ENCODE data around the gene C16orf74. TPM values are rescaled to one million over a fixed set of nuclear protein-coding genes. Genes with fewer than 3 reads are reported as not detected.

Gene C16orf74
- total RNA-seq, 6 experiments from 2014 or later = 13.4 to 18.6 (median 15.7) TPM

GRCh38 chr16:85798283-85798776 lies 47.4 kb upstream of the C16orf74 start:
- H3K36me3 Mint-ChIP-seq (ENCODE audit: low read depth) = peaks cover 51% of the 10 kb centered on the region
- peak overlapping the region; percentile 94 for H3K4me3 Mint-ChIP-seq
- H3K9me3 Mint-ChIP-seq = no peaks in the 10 kb centered on the region
- no peak for TF ChIP-seq CTCF (IDR thresholded peaks at IDR 0.05)
- H3K4me1 Mint-ChIP-seq (ENCODE audit: low read depth) = peaks cover 54% of the 10 kb centered on the region
- H3K27ac Mint-ChIP-seq = peak overlapping the region; percentile 72
- no peak for DNase-seq
- H3K27me3 Mint-ChIP-seq (ENCODE audit: insufficient read depth) = no peaks in the 10 kb centered on the region; the same call in none of the 2 replicates

DNA sequence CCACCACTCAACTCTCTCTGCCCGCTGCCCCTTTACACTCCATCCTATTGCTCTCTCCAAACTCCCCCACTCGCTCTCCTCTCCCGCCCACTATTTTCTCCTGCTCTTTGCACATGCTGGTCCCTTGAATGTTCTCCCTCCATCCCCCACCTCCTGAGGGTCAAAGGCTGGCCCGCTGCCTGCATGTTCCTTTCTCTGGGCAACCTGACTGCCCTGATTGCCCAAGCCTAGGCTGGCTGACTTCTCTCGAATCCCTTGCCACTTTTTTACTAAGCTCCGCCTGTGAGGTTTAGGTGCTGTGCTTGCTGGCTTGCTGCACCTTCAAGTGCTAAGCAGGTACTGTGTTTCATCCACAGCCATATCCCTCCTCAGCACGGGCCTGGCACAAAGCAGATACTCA lies 45.7 kb upstream of the C16orf74 start:
- Mint-ChIP-seq H3K4me3 (no peak overlapping the region), H3K9me3 (no peaks in the 10 kb centered on the region), H3K27me3 (ENCODE audit: insufficient read depth) (no peaks in the 10 kb centered on the region; the same call in none of the 2 replicates), H3K27ac (peak overlapping the region; percentile 39; the same call in 1 of the 2 replicates), H3K36me3 (ENCODE audit: low read depth) (peaks cover 55% of the 10 kb centered on the region), H3K4me1 (ENCODE audit: low read depth) (peaks cover 56% of the 10 kb centered on the region)
- no peak for DNase-seq
- TF ChIP-seq CTCF (IDR thresholded peaks at IDR 0.05) = no peak

- H3K4me1 Mint-ChIP-seq (ENCODE audit: low read depth) = peaks cover 54% of the 10 kb centered on the region
- H3K36me3 Mint-ChIP-seq (ENCODE audit: low read depth) = peaks cover 55% of the 10 kb centered on the region
- no peaks in the 10 kb centered on the region for H3K9me3 Mint-ChIP-seq
- no peak overlapping the region for H3K4me3 Mint-ChIP-seq
- peak overlapping the region; percentile 39; the same call in 1 of the 2 replicates for H3K27ac Mint-ChIP-seq
- TF ChIP-seq CTCF (IDR thresholded peaks at IDR 0.05) = no peak
- no peaks in the 10 kb centered on the region; the same call in none of the 2 replicates for H3K27me3 Mint-ChIP-seq (ENCODE audit: insufficient read depth)
- no peak for DNase-seq
These were observed 45.3 kb upstream of the C16orf74 start for GRCh38 chr16:85796152-85796551.

DNA sequence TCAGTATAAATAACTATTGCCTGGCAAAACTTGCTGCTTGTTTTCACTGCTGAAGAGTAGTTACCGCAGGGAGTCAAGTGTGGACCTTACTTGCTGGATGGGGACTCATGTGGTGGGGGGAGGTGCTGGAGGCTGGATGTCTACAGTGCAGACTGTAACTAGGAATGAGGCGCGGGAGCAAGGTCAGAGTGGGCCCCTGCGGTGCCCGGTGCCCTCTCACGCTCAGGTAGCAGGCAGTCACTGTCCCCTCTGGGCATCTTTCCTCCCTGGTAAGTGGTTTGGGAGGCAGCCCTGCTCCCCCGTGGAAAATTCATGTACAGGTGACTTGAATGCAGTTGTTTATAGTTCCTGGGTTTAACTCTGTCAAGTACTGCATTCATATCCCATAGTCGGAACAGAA lies 43.8 kb upstream of the C16orf74 start:
- Mint-ChIP-seq H3K36me3 (ENCODE audit: low read depth) (peaks cover 50% of the 10 kb centered on the region), H3K9me3 (no peaks in the 10 kb centered on the region), H3K27me3 (ENCODE audit: insufficient read depth) (no peaks in the 10 kb centered on the region; the same call in 1 of the 2 replicates), H3K27ac (no peak overlapping the region), H3K4me3 (no peak overlapping the region), H3K4me1 (ENCODE audit: low read depth) (peaks cover 45% of the 10 kb centered on the region)
- DNase-seq = no peak
- TF ChIP-seq CTCF (IDR thresholded peaks at IDR 0.05) = no peak

DNA sequence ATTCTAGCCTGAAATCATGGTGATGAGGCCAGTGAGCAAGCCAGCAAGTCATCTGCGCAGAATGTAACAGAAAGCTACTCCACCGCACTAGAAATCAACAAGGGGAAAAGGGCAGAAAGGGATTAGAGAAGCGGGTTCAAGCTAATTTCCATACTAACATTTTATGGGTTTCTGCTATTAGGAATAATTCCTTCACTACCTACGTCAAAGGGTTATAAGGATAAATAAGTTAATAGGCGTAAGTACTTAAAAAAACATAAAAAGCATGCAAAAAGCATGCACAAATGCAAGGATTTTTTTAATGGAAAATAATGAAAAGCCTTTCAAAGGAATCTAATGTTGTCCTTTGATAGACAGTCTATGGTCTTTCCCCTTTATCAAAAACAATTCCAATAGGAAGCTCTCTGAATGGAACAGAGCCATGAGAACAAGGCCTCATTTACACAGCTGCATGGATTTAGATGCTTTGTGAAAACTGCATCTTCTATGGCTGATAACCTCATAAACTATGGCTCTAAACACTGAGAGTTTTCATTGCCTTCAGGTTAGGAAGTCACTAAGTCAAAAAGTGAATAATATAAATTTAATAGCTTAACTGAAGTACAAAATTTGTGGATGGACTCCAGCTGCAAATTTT lies 42.9 kb upstream of the C16orf74 start:
- H3K27ac Mint-ChIP-seq = no peak overlapping the region
- DNase-seq = no peak
- H3K9me3 Mint-ChIP-seq = no peaks in the 10 kb centered on the region
- peaks cover 45% of the 10 kb centered on the region for H3K4me1 Mint-ChIP-seq (ENCODE audit: low read depth)
- H3K27me3 Mint-ChIP-seq (ENCODE audit: insufficient read depth) = no peaks in the 10 kb centered on the region; the same call in 1 of the 2 replicates
- TF ChIP-seq CTCF (IDR thresholded peaks at IDR 0.05) = no peak
- peaks cover 50% of the 10 kb centered on the region for H3K36me3 Mint-ChIP-seq (ENCODE audit: low read depth)
- H3K4me3 Mint-ChIP-seq = no peak overlapping the region

Data from HFFc6 (cell line).